WI38 (cell line): ENCODE measurements around the gene RASA2.

ENCODE experiments used
- H3K4me3 ChIP-seq: 2 replicates; pipeline ENCODE4 v1.5.1; 2011; ENCODE audit warnings: low read depth, mild to moderate bottlenecking, control low read depth, low read length
- CTCF ChIP-seq: IDR thresholded peaks from 2 replicates; pipeline ENCODE4 v1.5.1; 2012; ENCODE audit warnings: low read depth, mild to moderate bottlenecking, control low read depth, low read length

Gene RASA2

GRCh38 chr3:141538568-141539240 is 51.9 kb downstream of the RASA2 start:
- H3K4me3 ChIP-seq = no peak overlapping the region
- no peak for TF ChIP-seq CTCF

- H3K4me3 ChIP-seq = no peak overlapping the region
- no peak for TF ChIP-seq CTCF
These were observed 52.8 kb downstream of the RASA2 start for GRCh38 chr3:141539431-141540187.

- TF ChIP-seq CTCF = no peak
- H3K4me3 ChIP-seq = no peak overlapping the region
These were observed 53.7 kb downstream of the RASA2 start for GRCh38 chr3:141540531-141540930.

- H3K4me3 ChIP-seq = no peak overlapping the region
- no peak for TF ChIP-seq CTCF
These were observed 55.6 kb downstream of the RASA2 start for GRCh38 chr3:141542202-141542969.

GRCh38 chr3:141542989-141543388 is 56.2 kb downstream of the RASA2 start:
- no peak for TF ChIP-seq CTCF
- no peak overlapping the region for H3K4me3 ChIP-seq

GRCh38 chr3:141544697-141545096 is 57.9 kb downstream of the RASA2 start:
- no peak overlapping the region for H3K4me3 ChIP-seq
- no peak for TF ChIP-seq CTCF
